Vagina (tissue), 2 donors: ENCODE results near the gene CHD9NB.

Experiments
- POLR2A ChIP-seq, 2 donors: fragments of 450-650 bp; IDR thresholded peaks; one replicate each; pipeline ENCODE4 v1.6.1; 2017; ENCODE audit warnings: antibody characterized with exemption in 2 of 2, mild to moderate bottlenecking in 2 of 2, moderate library complexity in 2 of 2
- POLR2AphosphoS5 ChIP-seq, 2 donors: sonication (generic); formaldehyde crosslinking; IDR thresholded peaks; one replicate each; pipeline ENCODE4 v1.9.0; 2017; ENCODE audit warnings: antibody characterized with exemption in 2 of 2, mild to moderate bottlenecking in 2 of 2, low read depth in 1 of 2; ENCODE audit not compliant: insufficient read depth in 1 of 2

DNA sequence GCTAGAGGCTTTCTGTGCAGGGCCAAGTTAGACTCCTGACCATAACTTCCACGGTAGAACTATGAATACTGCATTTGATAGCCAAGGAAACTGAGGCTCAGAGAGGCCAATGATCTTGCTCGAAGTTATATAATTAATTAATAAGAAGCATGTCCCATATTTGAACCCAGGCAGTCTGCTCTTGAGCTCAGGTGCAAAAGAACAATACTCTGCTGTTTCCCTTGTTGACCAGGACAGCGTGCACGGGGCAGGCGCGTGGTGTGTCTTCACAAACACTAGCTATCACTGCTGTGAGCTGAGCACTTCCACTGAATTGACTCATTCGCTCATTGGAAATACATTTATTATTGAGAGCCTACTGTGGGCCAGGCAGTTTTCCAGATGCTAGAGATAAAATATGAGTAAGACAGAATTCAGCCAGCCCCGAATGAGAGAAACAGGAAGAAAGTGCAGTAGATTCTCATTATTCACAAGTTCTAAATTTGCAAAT lies 3.7 kb upstream of the CHD9NB start:
- TF ChIP-seq POLR2AphosphoS5 (IDR thresholded peaks at IDR 0.05; ENCODE audit: insufficient read depth in 1 of 2, low read depth in 1 of 2) (no peak), POLR2A (IDR thresholded peaks at IDR 0.05) (no peak)
